ENCODE measurements around the gene DLG2. TPM values are rescaled to one million over a fixed set of nuclear protein-coding genes. Genes with fewer than 3 reads are reported as not detected.
A peak's percentile ranks its signal among the peaks of the same experiment; 100 is the strongest.
"Not testable (repeated sequence)": the region's sequence is repeated elsewhere in the genome, so short reads cannot be mapped to it uniquely, and the experiment has no call there.

The DLG2 gene
- total RNA-seq, 1 donor from 2014 or later = 2.1 TPM

GRCh38 chr11:83601201-83601913 lies 2025.8 kb downstream of the DLG2 start:
- TF ChIP-seq CTCF (conservative IDR thresholded peaks at IDR 0.05) = no peak
- Mint-ChIP-seq H3K4me3 (no peak overlapping the region), H3K27ac (ENCODE audit: unreplicated experiment) (no peak overlapping the region), H3K36me3 (ENCODE audit: low read depth) (no peaks in the 10 kb centered on the region), H3K9me3 (no peaks in the 10 kb centered on the region), H3K27me3 (ENCODE audit: low read depth) (no peaks in the 10 kb centered on the region), H3K4me1 (no peaks in the 10 kb centered on the region)
- DNase-seq (ENCODE audit: low read depth, low spot score) = no peak

GRCh38 chr11:83600661-83601060 lies 2026.5 kb downstream of the DLG2 start:
- DNase-seq (ENCODE audit: low read depth, low spot score) = no peak
- Mint-ChIP-seq H3K27ac (ENCODE audit: unreplicated experiment) (no peak overlapping the region), H3K9me3 (no peaks in the 10 kb centered on the region), H3K27me3 (ENCODE audit: low read depth) (no peaks in the 10 kb centered on the region), H3K4me1 (no peaks in the 10 kb centered on the region), H3K36me3 (ENCODE audit: low read depth) (no peaks in the 10 kb centered on the region), H3K4me3 (no peak overlapping the region)
- no peak for TF ChIP-seq CTCF (conservative IDR thresholded peaks at IDR 0.05)

GRCh38 chr11:83599066-83599465 lies 2028.1 kb downstream of the DLG2 start:
- DNase-seq (ENCODE audit: low read depth, low spot score) = no peak
- no peaks in the 10 kb centered on the region for H3K9me3 Mint-ChIP-seq
- H3K4me3 Mint-ChIP-seq = no peak overlapping the region
- no peaks in the 10 kb centered on the region for H3K27me3 Mint-ChIP-seq (ENCODE audit: low read depth)
- H3K27ac Mint-ChIP-seq (ENCODE audit: unreplicated experiment) = no peak overlapping the region
- no peaks in the 10 kb centered on the region for H3K4me1 Mint-ChIP-seq
- TF ChIP-seq CTCF (conservative IDR thresholded peaks at IDR 0.05) = no peak
- H3K36me3 Mint-ChIP-seq (ENCODE audit: low read depth) = no peaks in the 10 kb centered on the region

- H3K27me3 Mint-ChIP-seq (ENCODE audit: low read depth); H3K4me1 Mint-ChIP-seq; H3K36me3 Mint-ChIP-seq (ENCODE audit: low read depth); H3K9me3 Mint-ChIP-seq; DNase-seq (ENCODE audit: low read depth, low spot score): not testable (repeated sequence)
- Mint-ChIP-seq H3K27ac (ENCODE audit: unreplicated experiment) (peak overlapping the region; percentile 67), H3K4me3 (peak overlapping the region; percentile 61)
Observed at GRCh38 chr11:83587797-83588196, 2039.3 kb downstream of the DLG2 start.

- peaks cover 5% of the 10 kb centered on the region for H3K27me3 Mint-ChIP-seq (ENCODE audit: low read depth)
- no peak for DNase-seq (ENCODE audit: low read depth, low spot score)
- no peaks in the 10 kb centered on the region for H3K9me3 Mint-ChIP-seq
- no peaks in the 10 kb centered on the region for H3K4me1 Mint-ChIP-seq
- no peaks in the 10 kb centered on the region for H3K36me3 Mint-ChIP-seq (ENCODE audit: low read depth)
- H3K27ac Mint-ChIP-seq (ENCODE audit: unreplicated experiment) = no peak overlapping the region
- TF ChIP-seq CTCF (conservative IDR thresholded peaks at IDR 0.05) = no peak
- H3K4me3 Mint-ChIP-seq = no peak overlapping the region
Observed at GRCh38 chr11:83583757-83584366, 2043.3 kb downstream of the DLG2 start.

GRCh38 chr11:83574519-83574918 lies 2052.6 kb downstream of the DLG2 start:
- DNase-seq (ENCODE audit: low read depth, low spot score) = no peak

More at GRCh38 chr11:83574519-83574918, 2052.6 kb downstream of the DLG2 start:
- no peaks in the 10 kb centered on the region for H3K27me3 Mint-ChIP-seq (ENCODE audit: low read depth)
- TF ChIP-seq CTCF (conservative IDR thresholded peaks at IDR 0.05) = no peak
- no peaks in the 10 kb centered on the region for H3K9me3 Mint-ChIP-seq
- no peaks in the 10 kb centered on the region for H3K4me1 Mint-ChIP-seq
- no peak overlapping the region for H3K27ac Mint-ChIP-seq (ENCODE audit: unreplicated experiment)
- no peaks in the 10 kb centered on the region for H3K36me3 Mint-ChIP-seq (ENCODE audit: low read depth)
- H3K4me3 Mint-ChIP-seq = no peak overlapping the region
